H54 (cell line): ENCODE data around the gene NXPH3.

Experiments
- DNase-seq: peaks from one replicate; pipeline ENCODE4 v3.0.0; 2011; ENCODE audit warnings: low spot score, mixed read lengths; ENCODE audit not compliant: insufficient read length
- FAIRE-seq: peaks from 3 replicates; lab custom pipeline; 2011; peaks lifted over from hg19 to GRCh38; lab: Jason Lieb, UNC
- POLR2A ChIP-seq: IDR thresholded peaks from 2 replicates; pipeline ENCODE4 v1.6.1; 2011; ENCODE audit warnings: low read depth, mild to moderate bottlenecking, low read length

Gene NXPH3

DNA sequence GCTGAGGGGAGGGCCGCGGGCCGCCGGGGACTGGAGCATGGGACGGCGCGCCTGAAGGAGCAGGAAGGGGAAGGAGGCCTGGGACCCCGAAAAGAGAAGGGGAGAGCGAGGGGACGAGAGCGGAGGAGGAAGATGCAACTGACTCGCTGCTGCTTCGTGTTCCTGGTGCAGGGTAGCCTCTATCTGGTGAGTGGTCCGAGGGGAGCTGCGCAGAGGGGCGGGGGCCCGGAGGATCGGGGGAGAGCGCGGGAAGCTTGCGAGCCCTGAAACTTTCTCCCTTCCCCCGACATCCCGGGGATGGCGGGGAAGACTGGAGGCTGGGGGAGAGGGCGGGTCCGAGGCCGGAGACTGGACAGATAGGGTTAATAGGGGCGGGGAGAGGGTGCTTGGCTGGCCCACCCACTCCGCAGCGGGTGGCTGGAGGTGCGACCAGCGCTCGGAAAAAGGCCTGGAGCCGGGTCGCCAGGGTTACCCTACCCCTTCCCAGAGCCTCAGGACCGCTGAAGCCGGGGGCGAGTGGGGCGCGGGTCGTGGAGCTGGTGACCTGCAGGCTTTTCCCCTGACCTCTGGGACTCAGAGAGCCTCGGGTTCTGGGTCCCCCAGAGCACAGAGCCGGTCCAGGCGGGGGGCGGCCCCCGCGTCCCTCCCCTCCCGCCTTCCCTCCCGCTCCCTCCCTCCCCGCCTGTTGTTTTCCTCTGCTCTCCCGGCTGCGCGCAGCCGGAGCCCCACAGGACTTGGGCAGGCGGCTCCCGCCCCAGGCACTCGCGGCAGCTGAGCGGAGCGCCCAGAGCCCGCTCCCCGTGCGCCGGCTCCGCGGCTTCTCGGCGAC, 631 bp downstream of the NXPH3 start:
- DNase-seq (peak; percentile 76), FAIRE-seq (no peak)
- TF ChIP-seq POLR2A, result no peak

- DNase-seq, result no peak
- no peak for FAIRE-seq
- TF ChIP-seq POLR2A, result no peak
Observed at GRCh38 chr17:49576917-49577649, 1.4 kb downstream of the NXPH3 start.

GRCh38 chr17:49577650-49577934, 1.9 kb downstream of the NXPH3 start:
- FAIRE-seq (no peak), DNase-seq (no peak)
- no peak for TF ChIP-seq POLR2A

- no peak for TF ChIP-seq POLR2A
- no peak for FAIRE-seq
Observed at GRCh38 chr17:49577963-49578362, 2.3 kb downstream of the NXPH3 start.

GRCh38 chr17:49578414-49578813, 2.7 kb downstream of the NXPH3 start:
- no peak for TF ChIP-seq POLR2A
- no peak for FAIRE-seq
- no peak for DNase-seq

More at GRCh38 chr17:49577963-49578362, 2.3 kb downstream of the NXPH3 start:
- DNase-seq, result no peak

DNA sequence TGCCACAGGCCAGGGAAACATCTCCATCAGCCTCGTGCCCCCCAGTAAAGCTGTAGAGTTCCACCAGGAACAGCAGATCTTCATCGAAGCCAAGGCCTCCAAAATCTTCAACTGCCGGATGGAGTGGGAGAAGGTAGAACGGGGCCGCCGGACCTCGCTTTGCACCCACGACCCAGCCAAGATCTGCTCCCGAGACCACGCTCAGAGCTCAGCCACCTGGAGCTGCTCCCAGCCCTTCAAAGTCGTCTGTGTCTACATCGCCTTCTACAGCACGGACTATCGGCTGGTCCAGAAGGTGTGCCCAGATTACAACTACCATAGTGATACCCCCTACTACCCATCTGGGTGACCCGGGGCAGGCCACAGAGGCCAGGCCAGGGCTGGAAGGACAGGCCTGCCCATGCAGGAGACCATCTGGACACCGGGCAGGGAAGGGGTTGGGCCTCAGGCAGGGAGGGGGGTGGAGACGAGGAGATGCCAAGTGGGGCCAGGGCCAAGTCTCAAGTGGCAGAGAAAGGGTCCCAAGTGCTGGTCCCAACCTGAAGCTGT, 3.4 kb downstream of the NXPH3 start:
- no peak for TF ChIP-seq POLR2A
- FAIRE-seq, result no peak
- no peak for DNase-seq

- no peak for TF ChIP-seq POLR2A
- DNase-seq, result no peak
- FAIRE-seq, result no peak
Observed at GRCh38 chr17:49579522-49579921, 3.9 kb downstream of the NXPH3 start.

GRCh38 chr17:49580055-49580721, 4.5 kb downstream of the NXPH3 start:
- DNase-seq (no peak), FAIRE-seq (no peak)
- no peak for TF ChIP-seq POLR2A

GRCh38 chr17:49580981-49581647, 5.4 kb downstream of the NXPH3 start:
- DNase-seq, result no peak
- FAIRE-seq, result no peak
- no peak for TF ChIP-seq POLR2A

- no peak for TF ChIP-seq POLR2A
- DNase-seq, result no peak
- FAIRE-seq, result no peak
Observed at GRCh38 chr17:49581648-49581998, 6.0 kb downstream of the NXPH3 start.

GRCh38 chr17:49582055-49582722, 6.5 kb downstream of the NXPH3 start:
- FAIRE-seq (no peak), DNase-seq (no peak)
- no peak for TF ChIP-seq POLR2A

DNA sequence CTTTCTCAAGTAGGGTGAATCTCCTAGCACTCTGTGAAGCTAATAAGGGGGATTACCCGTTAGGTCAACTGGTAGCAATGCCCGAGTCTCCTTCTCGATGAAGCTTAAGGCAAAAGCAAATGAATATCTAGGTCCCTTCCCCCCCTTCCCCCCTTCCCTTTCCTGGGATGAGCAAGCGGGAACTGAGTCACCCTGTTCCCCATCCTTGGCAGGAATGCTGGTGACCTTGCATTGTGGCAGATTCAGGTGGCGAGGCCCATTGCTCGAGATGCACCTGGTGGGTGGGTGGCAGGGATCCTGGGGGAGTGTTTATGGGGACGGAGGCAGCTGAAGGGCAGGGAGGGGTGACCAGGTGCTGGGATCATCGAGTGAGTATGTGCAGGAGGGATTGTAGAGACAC, 7.1 kb downstream of the NXPH3 start:
- FAIRE-seq, result no peak
- DNase-seq, result peak; percentile 55

DNA sequence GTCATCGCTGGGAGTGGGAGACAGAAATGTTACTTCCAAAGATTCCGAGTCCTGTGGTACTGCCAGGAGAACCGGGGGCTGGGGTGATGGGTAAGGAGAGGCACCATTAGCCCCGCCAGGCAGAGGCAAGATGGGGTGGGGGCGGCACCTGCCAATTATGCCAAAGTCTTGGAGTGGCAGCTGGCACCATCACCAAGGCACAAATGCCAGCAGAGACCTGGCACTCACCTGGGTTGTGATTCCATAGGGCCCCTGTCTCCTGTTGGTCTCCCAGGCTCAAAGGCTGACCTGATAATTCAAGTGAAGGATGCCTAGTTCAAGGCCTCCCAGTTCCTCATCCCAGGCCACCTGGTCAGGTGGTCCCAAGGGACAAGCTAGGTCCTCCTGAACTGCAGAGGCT, 7.6 kb downstream of the NXPH3 start:
- FAIRE-seq, result no peak
- DNase-seq, result no peak
- TF ChIP-seq POLR2A, result no peak

More for the DNA sequence above, 7.1 kb downstream of the NXPH3 start:
- TF ChIP-seq POLR2A, result no peak

DNA sequence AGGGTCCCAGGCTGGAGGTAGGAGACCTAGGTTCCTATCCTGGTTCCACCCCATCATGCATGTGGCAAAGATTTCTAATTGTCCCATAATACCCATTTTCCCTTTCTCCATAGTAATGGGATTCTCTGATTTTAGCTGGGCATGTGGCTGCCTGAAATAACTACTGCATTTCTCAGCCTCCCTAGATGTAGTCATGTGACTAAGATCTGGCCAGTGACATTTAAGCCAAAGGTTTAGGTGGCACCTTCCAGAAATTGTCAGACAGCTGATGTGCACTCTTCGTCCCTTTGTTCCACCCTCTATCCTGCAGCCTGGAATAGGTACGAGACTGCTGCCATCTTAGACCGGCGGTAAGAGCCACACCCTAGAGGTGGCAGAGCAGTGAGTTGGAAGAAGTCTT, 8.2 kb downstream of the NXPH3 start:
- FAIRE-seq (no peak), DNase-seq (no peak)
- TF ChIP-seq POLR2A, result no peak
